ENCODE measurements around the gene DIS3L2.

GRCh38 chr2:232321156-232321816 lies 359.8 kb downstream of the DIS3L2 start:
- TF ChIP-seq EZH2 (IDR thresholded peaks at IDR 0.05): no peak
- TF ChIP-seq POLR2AphosphoS5 (IDR thresholded peaks at IDR 0.05; ENCODE audit: borderline replicate concordance, low read depth, low read length): no peak
